ENCODE data around the gene TMEM205. TPM values are rescaled to one million over a fixed set of nuclear protein-coding genes. Genes with fewer than 3 reads are reported as not detected.

TMEM205 gene
- total and polyA plus RNA-seq, 10 of the 15 experiments (the other 5 are each of a cell fraction or from before 2014, with no cell fraction given) = 27.8 to 144 (median 88.3) TPM

DNA sequence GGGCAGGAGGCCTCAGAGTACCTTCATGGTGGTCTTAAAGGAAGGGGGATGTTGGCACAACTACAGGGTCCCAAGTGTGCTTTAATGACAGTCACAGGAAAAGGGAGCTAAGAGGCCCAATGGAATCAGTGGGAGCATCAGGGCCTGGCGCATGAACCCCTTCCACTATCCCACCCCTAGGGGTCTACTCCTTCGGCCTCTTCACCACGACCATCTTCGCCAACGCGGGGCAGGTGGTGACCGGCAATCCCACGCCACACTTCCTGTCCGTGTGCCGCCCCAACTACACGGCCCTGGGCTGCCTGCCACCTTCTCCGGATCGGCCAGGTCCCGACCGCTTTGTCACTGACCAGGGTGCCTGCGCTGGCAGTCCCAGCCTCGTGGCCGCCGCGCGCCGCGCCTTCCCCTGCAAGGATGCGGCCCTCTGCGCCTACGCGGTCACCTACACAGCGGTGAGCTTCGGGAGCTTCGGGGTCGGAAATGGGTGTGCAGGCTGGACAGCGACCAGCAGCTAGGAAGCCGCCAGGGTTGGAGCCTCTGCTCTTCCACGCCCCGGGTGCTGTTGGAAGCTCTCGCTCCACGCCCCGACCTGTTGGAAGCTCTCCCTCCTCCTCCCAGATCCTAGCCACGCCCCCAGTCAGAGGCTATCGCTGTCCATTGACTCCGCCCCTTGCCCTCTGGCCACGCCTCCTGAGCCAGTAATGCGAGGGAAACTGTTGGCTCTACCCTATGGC, 15.1 kb upstream of the TMEM205 start:
- ChIA-PET RAD21 (ENCODE audit: unreplicated experiment) (no interaction called here), CTCF (interaction anchor here (0.8 kb wide), 1 partner anchor 121 kb away, joined by 3 read pairs; no protein-coding TSS in a partner anchor), SMC1A (ENCODE audit: uncharacterized antibody, unreplicated experiment) (no interaction called here), POLR2A (interaction anchor here (0.6 kb wide), 1 partner anchor 30 kb away, joined by 6 read pairs; no protein-coding TSS in a partner anchor)
- no peak overlapping the region for H3K4me2 ChIP-seq (ENCODE audit: control insufficient read depth, insufficient read depth)
- no peak overlapping the region for H3K27ac ChIP-seq (ENCODE audit: control insufficient read depth, insufficient read depth)
- intact Hi-C loops (cut with micrococcal nuclease; ENCODE audit: unreplicated experiment) = no loop called here
- H3K79me2 ChIP-seq (ENCODE audit: control insufficient read depth, insufficient read depth, low read length) = no peaks in the 10 kb centered on the region
- H3K36me3 ChIP-seq (ENCODE audit: control insufficient read depth in 2 of 2, insufficient read depth in 2 of 2, low read length in 1 of 2) = no peaks in the 10 kb centered on the region
- FAIRE-seq (no peak), ATAC-seq (no peak), DNase-seq (ENCODE audit: low read depth, low spot score) (no peak)
- H4K20me1 ChIP-seq (ENCODE audit: control insufficient read depth, insufficient read depth) = no peaks in the 10 kb centered on the region
- 84% methylated on average over 43 of the region's 43 CpGs for WGBS (ENCODE audit: insufficient coverage, insufficient replicate concordance, low lambda C conversion rate, missing lambda C conversion rate)
- no peaks in the 10 kb centered on the region for H3K9me3 ChIP-seq (replicated peaks; ENCODE audit: control insufficient read depth, insufficient read depth, low read length)
- H2AFZ ChIP-seq (ENCODE audit: control insufficient read depth, low read depth, low read length) = no peak overlapping the region
- no peaks in the 10 kb centered on the region for H3K27me3 ChIP-seq (replicated peaks in 1 of 2; ENCODE audit: control insufficient read depth in 2 of 2, insufficient read depth in 2 of 2, low read length in 1 of 2)
- no peak overlapping the region for H3K9ac ChIP-seq (ENCODE audit: control insufficient read depth, insufficient read depth, low read length)
- BruUV-seq (replicated peaks) = no TSS peak
- no peaks in the 10 kb centered on the region for H3K4me1 ChIP-seq (ENCODE audit: control insufficient read depth, insufficient read depth, low read length)
- no peak overlapping the region for H3K4me3 ChIP-seq
- in situ Hi-C loops (cut with MboI) = no loop called here
- TF ChIP-seq POU2F2 (IDR thresholded peaks at IDR 0.05; ENCODE audit: borderline replicate concordance, low read depth, low read length) (no peak), SMC3 (IDR thresholded peaks at IDR 0.05; ENCODE audit: borderline replicate concordance, low read length) (no peak), CHD4 (IDR thresholded peaks at IDR 0.05) (no peak), BMI1 (IDR thresholded peaks at IDR 0.05; ENCODE audit: borderline replicate concordance) (no peak), RFX5 (IDR thresholded peaks at IDR 0.05; ENCODE audit: low read depth, low read length) (no peak), IKZF1 (conservative IDR thresholded peaks at IDR 0.05) (no peak), RB1 (IDR thresholded peaks at IDR 0.05; ENCODE audit: borderline replicate concordance) (no peak), KDM1A (IDR thresholded peaks at IDR 0.05; ENCODE audit: borderline replicate concordance) (no peak), TCF7 (IDR thresholded peaks at IDR 0.05; ENCODE audit: borderline replicate concordance) (no peak), ATF3 (IDR thresholded peaks at IDR 0.05; ENCODE audit: borderline replicate concordance, extremely low read depth, low read depth, low read length) (no peak), ZBTB33 (IDR thresholded peaks at IDR 0.05) (no peak), WRNIP1 (IDR thresholded peaks at IDR 0.05; ENCODE audit: borderline replicate concordance, low read depth, low read length) (no peak), ZNF592 (IDR thresholded peaks at IDR 0.05) (no peak), TCF3 (IDR thresholded peaks at IDR 0.05; ENCODE audit: borderline replicate concordance, insufficient read depth, low read depth, low read length) (no peak), SREBF2 (IDR thresholded peaks at IDR 0.05; ENCODE audit: low read length) (no peak), BHLHE40 (IDR thresholded peaks at IDR 0.05; ENCODE audit: borderline replicate concordance in 1 of 2, low read depth in 2 of 2, low read length in 1 of 2) (no peak)
